Naive thymus-derived CD8-positive, alpha-beta T cell (primary cell): ENCODE data around the gene RITA1. TPM values are rescaled to one million over a fixed set of nuclear protein-coding genes. Genes with fewer than 3 reads are reported as not detected.

Source experiments
- ATAC-seq, 2 donors: fragments of 150-1000 bp; cut with Tn5 transposase in 1 of 2; sonication (Bioruptor Pico), chemical (Tn5 transposase) in 1 of 2; 1 replicate in 1 of 2; 2 replicates in 1 of 2; pipeline ENCODE4 v1.10.0; 2021; ENCODE audit warnings: mild to moderate bottlenecking in 2 of 2, moderate library complexity in 2 of 2
- POLR2A ChIA-PET: fragments of 350-600 bp; sonication (Branson Sonifier 250); formaldehyde crosslinking; loops from one replicate; lab custom pipeline; 2021; ENCODE audit warnings: antibody characterized with exemption; lab: Charles Lee
- DNase-seq, 10 donors: peaks; one replicate each; pipeline versions ENCODE4 v3.0.0 to v3.0.0-alpha.2; 2020 to 2022
- H3K27ac Mint-ChIP-seq, 10 donors: one replicate each; pipeline ENCODE4 v1.8.0; 2020 to 2022; ENCODE audit warnings: mild to moderate bottlenecking in 10 of 10, mixed read lengths in 10 of 10, moderate library complexity in 4 of 10, inconsistent platforms in 1 of 10
- H3K27me3 Mint-ChIP-seq, 5 donors: one replicate each; pipeline ENCODE4 v1.8.0; 2021 to 2022; ENCODE audit warnings: mixed read lengths in 5 of 5
- H3K36me3 Mint-ChIP-seq, 3 donors: one replicate each; pipeline ENCODE4 v1.8.0; 2020 to 2022; ENCODE audit warnings: mixed read lengths in 3 of 3, mild to moderate bottlenecking in 2 of 3, inconsistent platforms in 1 of 3
- H3K4me1 Mint-ChIP-seq, 4 donors: one replicate each; pipeline ENCODE4 v1.8.0; 2021 to 2022; ENCODE audit warnings: mixed read lengths in 4 of 4
- H3K4me3 Mint-ChIP-seq, 10 donors: one replicate each; pipeline ENCODE4 v1.8.0; 2020 to 2022; ENCODE audit warnings: mild to moderate bottlenecking in 10 of 10, mixed read lengths in 10 of 10, moderate library complexity in 6 of 10, inconsistent platforms in 1 of 10
- H3K9me3 Mint-ChIP-seq, 9 donors: one replicate each; pipeline ENCODE4 v1.8.0; 2020 to 2022; ENCODE audit warnings: mixed read lengths in 9 of 9, mild to moderate bottlenecking in 3 of 9, inconsistent platforms in 1 of 9, moderate library complexity in 1 of 9
- polyA plus RNA-seq, 3 donors: library from polyadenylated mRNA; unstranded; fragments of 300-500 nt; fragmentation: Illumina TruSeq; gene quantifications; one replicate each; pipeline ENCODE4 v1.2.3, GENCODE V29; 2021
- total RNA-seq, 8 experiments: library from RNA in 2 of 8; stranded (reverse) in 2 of 8; gene quantifications; one replicate each; pipeline ENCODE4 v1.2.3 and lab custom pipeline; 2021 to 2026

The RITA1 gene
- total and polyA plus RNA-seq, 5 experiments from 2014 or later = 12.8 to 26.2 (median 22.9) TPM

- Mint-ChIP-seq H3K4me3 (no peak overlapping the region), H3K36me3 (peaks cover 7 to 89% (median 42%) of the 10 kb centered on the region in 3 donors), H3K27me3 (no peaks in the 10 kb centered on the region), H3K4me1 (peaks cover 2 to 17% (median 7%) of the 10 kb centered on the region in 4 donors), H3K27ac (peak overlapping the region in 1 of 10 donors; percentile 77), H3K9me3 (no peaks in the 10 kb centered on the region)
- no peak for ATAC-seq
- POLR2A ChIA-PET = no interaction called here
- no peak for DNase-seq
These were observed 14.6 kb upstream of the RITA1 start for GRCh38 chr12:113170926-113171325.

GRCh38 chr12:113171543-113171942 is 14.0 kb upstream of the RITA1 start:
- Mint-ChIP-seq H3K27me3 (no peaks in the 10 kb centered on the region), H3K9me3 (no peaks in the 10 kb centered on the region), H3K4me3 (no peak overlapping the region), H3K36me3 (peaks cover 7 to 89% (median 41%) of the 10 kb centered on the region in 3 donors), H3K27ac (no peak overlapping the region), H3K4me1 (peaks cover 2 to 17% (median 7%) of the 10 kb centered on the region in 4 donors)
- ATAC-seq (no peak), DNase-seq (no peak)
- POLR2A ChIA-PET = no interaction called here

- ATAC-seq = no peak
- Mint-ChIP-seq H3K4me1 (peaks cover 2 to 17% (median 7%) of the 10 kb centered on the region in 4 donors), H3K27me3 (no peaks in the 10 kb centered on the region), H3K4me3 (peak overlapping the region in 1 of 10 donors; percentile 5), H3K9me3 (no peaks in the 10 kb centered on the region), H3K36me3 (peaks cover 7 to 89% (median 45%) of the 10 kb centered on the region in 3 donors), H3K27ac (peak overlapping the region in 1 of 10 donors; percentile 1)
- DNase-seq = no peak
- POLR2A ChIA-PET = no interaction called here
These were observed 13.3 kb upstream of the RITA1 start for GRCh38 chr12:113172185-113172584.

GRCh38 chr12:113173081-113173698 is 12.3 kb upstream of the RITA1 start:
- DNase-seq (peak in 1 of 10 donors; percentile 38), ATAC-seq (no peak)
- no peaks in the 10 kb centered on the region for H3K27me3 Mint-ChIP-seq
- H3K4me1 Mint-ChIP-seq = peaks cover 2 to 17% (median 7%) of the 10 kb centered on the region in 4 donors
- POLR2A ChIA-PET = no interaction called here
- H3K4me3 Mint-ChIP-seq = peak overlapping the region in 1 of 10 donors; percentile 25
- H3K27ac Mint-ChIP-seq = peak overlapping the region in 2 of 10 donors; percentile 62 to 63
- peaks cover 11 to 95% (median 55%) of the 10 kb centered on the region in 3 donors for H3K36me3 Mint-ChIP-seq
- H3K9me3 Mint-ChIP-seq = no peaks in the 10 kb centered on the region

- H3K4me1 Mint-ChIP-seq = peaks cover 2 to 17% (median 7%) of the 10 kb centered on the region in 4 donors
- H3K9me3 Mint-ChIP-seq = no peaks in the 10 kb centered on the region
- H3K36me3 Mint-ChIP-seq = peaks cover 11 to 96% (median 55%) of the 10 kb centered on the region in 3 donors
- peak overlapping the region in 4 of 10 donors; percentile 35 to 81 (median 67) for H3K27ac Mint-ChIP-seq
- H3K4me3 Mint-ChIP-seq = peak overlapping the region in 1 of 10 donors; percentile 24
- ATAC-seq (peak; percentile 80 to 88), DNase-seq (peak; percentile 53 to 83 (median 72))
- no peaks in the 10 kb centered on the region for H3K27me3 Mint-ChIP-seq
- POLR2A ChIA-PET = interaction anchor here (1.0 kb wide), 2 partner anchors 11 to 125 kb away, joined by 4 read pairs; partner anchors contain the start of gene RITA1
These were observed 10.8 kb upstream of the RITA1 start for GRCh38 chr12:113174461-113175384.

GRCh38 chr12:113179023-113179422 is 6.5 kb upstream of the RITA1 start:
- no peak for DNase-seq
- peaks cover 4 to 77% (median 29%) of the 10 kb centered on the region in 3 donors for H3K36me3 Mint-ChIP-seq
- H3K4me1 Mint-ChIP-seq = peaks cover 7 to 24% (median 21%) of the 10 kb centered on the region in 4 donors
- no peak overlapping the region for H3K4me3 Mint-ChIP-seq
- POLR2A ChIA-PET = no interaction called here
- no peak for ATAC-seq
- peak overlapping the region in 3 of 10 donors; percentile 29 to 72 (median 31) for H3K27ac Mint-ChIP-seq
- no peaks in the 10 kb centered on the region for H3K27me3 Mint-ChIP-seq
- H3K9me3 Mint-ChIP-seq = no peaks in the 10 kb centered on the region

GRCh38 chr12:113180333-113180732 is 5.2 kb upstream of the RITA1 start:
- POLR2A ChIA-PET = no interaction called here
- H3K4me3 Mint-ChIP-seq = no peak overlapping the region
- no peaks in the 10 kb centered on the region for H3K27me3 Mint-ChIP-seq
- peaks cover 5 to 27% (median 20%) of the 10 kb centered on the region in 4 donors for H3K4me1 Mint-ChIP-seq
- H3K27ac Mint-ChIP-seq = no peak overlapping the region
- no peaks in the 10 kb centered on the region for H3K9me3 Mint-ChIP-seq
- ATAC-seq = no peak
- H3K36me3 Mint-ChIP-seq = peaks cover 4 to 68% (median 24%) of the 10 kb centered on the region in 3 donors
- no peak for DNase-seq

GRCh38 chr12:113181975-113182374 is 3.5 kb upstream of the RITA1 start:
- ATAC-seq (no peak), DNase-seq (no peak)
- Mint-ChIP-seq H3K4me3 (peak overlapping the region in 1 of 10 donors; percentile 45), H3K27ac (peak overlapping the region in 8 of 10 donors; percentile 12 to 63 (median 45)), H3K27me3 (no peaks in the 10 kb centered on the region), H3K9me3 (no peaks in the 10 kb centered on the region), H3K4me1 (peaks cover 13 to 38% (median 31%) of the 10 kb centered on the region in 4 donors), H3K36me3 (peaks cover 4 to 52% (median 19%) of the 10 kb centered on the region in 3 donors)
- POLR2A ChIA-PET = interaction anchor here (0.7 kb wide), 1 partner anchor 92 kb away, joined by 3 read pairs; no protein-coding TSS in a partner anchor

GRCh38 chr12:113183030-113183589 is 2.4 kb upstream of the RITA1 start:
- Mint-ChIP-seq H3K36me3 (peaks cover 0 to 40% (median 7%) of the 10 kb centered on the region in 3 donors), H3K4me1 (peaks cover 16 to 47% (median 36%) of the 10 kb centered on the region in 4 donors), H3K9me3 (no peaks in the 10 kb centered on the region), H3K4me3 (peak overlapping the region in 8 of 10 donors; percentile 44 to 99 (median 95)), H3K27me3 (no peaks in the 10 kb centered on the region), H3K27ac (peak overlapping the region in 7 of 10 donors; percentile 33 to 89 (median 41))
- ATAC-seq (no peak), DNase-seq (no peak)
- POLR2A ChIA-PET = interaction anchor here (0.6 to 0.7 kb wide), 2 partner anchors 280 to 1023 kb away, joined by 3 to 4 read pairs; no protein-coding TSS in a partner anchor

GRCh38 chr12:113184098-113184899 is 1.2 kb upstream of the RITA1 start:
- Mint-ChIP-seq H3K27me3 (no peaks in the 10 kb centered on the region), H3K9me3 (no peaks in the 10 kb centered on the region), H3K4me3 (peak overlapping the region; percentile 90 to 99 (median 95)), H3K4me1 (peaks cover 18 to 50% (median 39%) of the 10 kb centered on the region in 4 donors), H3K27ac (peak overlapping the region; percentile 84 to 98 (median 96)), H3K36me3 (peaks cover 0 to 38% (median 3%) of the 10 kb centered on the region in 3 donors)
- no peak for DNase-seq
- POLR2A ChIA-PET = interaction anchor here (1.6 to 3.0 kb wide), 4 partner anchors 29 to 206 kb away, joined by 3 to 19 read pairs (median 12); partner anchors contain the start of genes OAS2 and TPCN1
- peak; percentile 63 to 70 for ATAC-seq

GRCh38 chr12:113184900-113185179 is 681 bp upstream of the RITA1 start:
- Mint-ChIP-seq H3K4me3 (peak overlapping the region; percentile 90 to 99 (median 95)), H3K4me1 (peaks cover 19 to 52% (median 39%) of the 10 kb centered on the region in 4 donors), H3K36me3 (peaks cover 0 to 35% (median 5%) of the 10 kb centered on the region in 3 donors), H3K27me3 (no peaks in the 10 kb centered on the region), H3K9me3 (no peaks in the 10 kb centered on the region), H3K27ac (peak overlapping the region; percentile 84 to 98 (median 96))
- DNase-seq (peak; percentile 76 to 97 (median 87)), ATAC-seq (peak; percentile 85 to 87)
- POLR2A ChIA-PET = interaction anchor here (0.6 to 3.0 kb wide), 10 partner anchors 18 to 773 kb away, joined by 3 to 19 read pairs (median 4); partner anchors contain the start of genes OAS2 and TPCN1
